ENCODE results near the gene SETBP1. TPM values are rescaled to one million over a fixed set of nuclear protein-coding genes. Genes with fewer than 3 reads are reported as not detected.
A peak's percentile ranks its signal among the peaks of the same experiment; 100 is the strongest.

SETBP1 gene
- total RNA-seq, 3 donors from 2014 or later = 15.0 to 97.2 (median 17.8) TPM

DNA sequence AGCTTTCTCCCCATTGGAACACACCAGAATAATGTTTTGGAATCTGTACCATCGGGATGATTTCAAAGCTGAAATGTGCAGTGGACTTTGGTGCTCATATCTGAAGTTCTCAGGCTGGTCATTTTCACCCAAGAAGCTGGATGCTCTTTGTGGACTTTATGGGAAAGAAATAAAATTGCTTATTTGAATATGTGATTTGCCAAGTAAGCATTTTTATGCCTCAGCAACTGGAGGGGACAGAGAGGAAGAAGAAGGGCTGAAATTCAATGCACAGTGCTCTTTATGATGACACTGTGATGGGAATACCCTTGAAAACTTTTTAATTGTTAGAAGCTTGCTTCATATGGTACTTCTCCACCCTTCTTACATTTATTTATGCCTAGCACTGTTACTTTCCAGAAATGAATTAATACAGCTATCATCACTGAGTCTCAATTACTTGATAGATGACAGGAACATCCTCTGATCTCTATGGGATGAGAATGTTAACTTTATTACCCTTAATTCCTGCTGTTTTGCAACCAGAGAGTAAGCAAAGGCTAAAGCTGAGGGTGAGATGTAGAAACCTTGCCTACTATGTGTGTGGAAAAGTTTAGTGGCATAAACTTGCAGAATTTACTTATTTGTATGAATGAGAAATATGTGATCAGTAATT, 23.6 kb downstream of the SETBP1 start:
- no peaks in the 10 kb centered on the region for H3K9me3 ChIP-seq
- ATAC-seq (no peak), DNase-seq (no peak)
- H3K4me1 ChIP-seq (ENCODE audit: low read depth) = peaks cover 3% of the 10 kb centered on the region
- no peak overlapping the region for H3K4me3 ChIP-seq
- no peaks in the 10 kb centered on the region for H3K36me3 ChIP-seq (ENCODE audit: low read depth)
- intact Hi-C loops (cut with DNase I, micrococcal nuclease) = no loop called here
- TF ChIP-seq, protein P1, sequence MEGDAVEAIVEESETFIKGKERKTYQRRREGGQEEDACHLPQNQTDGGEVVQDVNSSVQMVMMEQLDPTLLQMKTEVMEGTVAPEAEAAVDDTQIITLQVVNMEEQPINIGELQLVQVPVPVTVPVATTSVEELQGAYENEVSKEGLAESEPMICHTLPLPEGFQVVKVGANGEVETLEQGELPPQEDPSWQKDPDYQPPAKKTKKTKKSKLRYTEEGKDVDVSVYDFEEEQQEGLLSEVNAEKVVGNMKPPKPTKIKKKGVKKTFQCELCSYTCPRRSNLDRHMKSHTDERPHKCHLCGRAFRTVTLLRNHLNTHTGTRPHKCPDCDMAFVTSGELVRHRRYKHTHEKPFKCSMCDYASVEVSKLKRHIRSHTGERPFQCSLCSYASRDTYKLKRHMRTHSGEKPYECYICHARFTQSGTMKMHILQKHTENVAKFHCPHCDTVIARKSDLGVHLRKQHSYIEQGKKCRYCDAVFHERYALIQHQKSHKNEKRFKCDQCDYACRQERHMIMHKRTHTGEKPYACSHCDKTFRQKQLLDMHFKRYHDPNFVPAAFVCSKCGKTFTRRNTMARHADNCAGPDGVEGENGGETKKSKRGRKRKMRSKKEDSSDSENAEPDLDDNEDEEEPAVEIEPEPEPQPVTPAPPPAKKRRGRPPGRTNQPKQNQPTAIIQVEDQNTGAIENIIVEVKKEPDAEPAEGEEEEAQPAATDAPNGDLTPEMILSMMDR (IDR thresholded peaks at IDR 0.05) = no peak

DNA sequence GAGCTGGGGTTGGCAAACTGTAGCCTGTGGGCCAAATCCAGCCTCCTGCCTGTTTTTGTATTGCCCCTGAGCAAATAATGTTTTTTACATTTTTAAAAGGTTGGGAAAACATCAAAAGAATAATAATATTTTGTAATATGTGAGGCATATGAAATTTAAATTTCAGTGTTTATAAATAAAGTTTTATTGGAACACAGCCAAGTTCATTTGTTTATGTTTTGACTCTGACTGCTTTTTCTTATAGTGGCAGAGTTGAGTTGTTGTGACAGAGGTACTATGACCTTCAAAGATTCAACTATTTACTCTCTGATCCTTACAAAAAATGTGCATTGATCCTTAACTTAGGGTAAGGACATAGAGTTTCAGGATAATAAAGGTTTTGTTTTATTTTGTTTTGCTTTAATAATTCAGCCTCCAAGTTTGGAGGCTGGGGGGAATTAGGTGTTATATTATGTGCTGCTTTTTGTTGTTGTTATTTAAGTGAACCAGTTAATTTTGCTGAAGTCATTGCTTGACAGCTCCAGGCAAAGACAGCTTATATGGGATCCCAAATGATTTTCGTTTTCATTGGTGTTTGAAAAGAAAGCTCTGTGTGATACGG, 24.5 kb downstream of the SETBP1 start:
- intact Hi-C loops (cut with DNase I, micrococcal nuclease) = no loop called here
- peaks cover 3% of the 10 kb centered on the region for H3K4me1 ChIP-seq (ENCODE audit: low read depth)
- no peak overlapping the region for H3K4me3 ChIP-seq
- DNase-seq (no peak), ATAC-seq (no peak)
- TF ChIP-seq, protein P1 (IDR thresholded peaks at IDR 0.05) = no peak
- no peaks in the 10 kb centered on the region for H3K9me3 ChIP-seq
- H3K36me3 ChIP-seq (ENCODE audit: low read depth) = no peaks in the 10 kb centered on the region

DNA sequence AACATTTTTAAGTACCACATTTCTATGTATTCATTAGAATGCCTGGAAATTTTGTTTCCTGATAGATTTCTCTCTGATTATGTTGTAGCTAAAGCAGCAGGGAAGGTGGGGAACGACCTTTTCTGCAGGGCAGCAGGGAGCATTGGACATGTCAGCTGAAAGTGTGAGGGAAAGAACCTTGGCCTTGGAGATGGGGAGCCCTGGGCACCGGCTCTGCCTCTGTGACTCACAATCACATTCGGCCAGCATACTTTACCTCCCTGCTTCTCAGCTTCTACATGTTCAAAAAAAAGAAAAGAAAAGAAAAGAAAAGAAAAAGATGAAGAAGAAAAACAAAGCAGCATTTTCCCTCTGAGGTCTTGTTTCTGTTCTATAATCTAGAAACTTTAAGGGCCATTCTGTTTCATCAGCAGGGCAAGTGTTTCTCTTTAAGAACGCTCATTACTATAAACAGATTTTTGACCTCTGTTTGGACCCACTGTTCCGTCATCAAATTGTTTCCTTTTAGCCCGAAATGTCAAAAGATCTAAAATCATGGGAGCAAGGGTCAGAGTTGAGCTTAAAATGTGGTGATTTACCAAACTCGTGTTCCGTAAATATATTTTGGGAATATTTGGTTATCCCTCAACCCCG, 27.9 kb downstream of the SETBP1 start:
- peaks cover 3% of the 10 kb centered on the region for H3K4me1 ChIP-seq (ENCODE audit: low read depth)
- ATAC-seq = no peak
- no peak for DNase-seq
- H3K36me3 ChIP-seq (ENCODE audit: low read depth) = no peaks in the 10 kb centered on the region
- no peak overlapping the region for H3K4me3 ChIP-seq
- H3K9me3 ChIP-seq = no peaks in the 10 kb centered on the region
- intact Hi-C loops (cut with DNase I, micrococcal nuclease) = no loop called here
- TF ChIP-seq, protein P1 (IDR thresholded peaks at IDR 0.05) = no peak

DNA sequence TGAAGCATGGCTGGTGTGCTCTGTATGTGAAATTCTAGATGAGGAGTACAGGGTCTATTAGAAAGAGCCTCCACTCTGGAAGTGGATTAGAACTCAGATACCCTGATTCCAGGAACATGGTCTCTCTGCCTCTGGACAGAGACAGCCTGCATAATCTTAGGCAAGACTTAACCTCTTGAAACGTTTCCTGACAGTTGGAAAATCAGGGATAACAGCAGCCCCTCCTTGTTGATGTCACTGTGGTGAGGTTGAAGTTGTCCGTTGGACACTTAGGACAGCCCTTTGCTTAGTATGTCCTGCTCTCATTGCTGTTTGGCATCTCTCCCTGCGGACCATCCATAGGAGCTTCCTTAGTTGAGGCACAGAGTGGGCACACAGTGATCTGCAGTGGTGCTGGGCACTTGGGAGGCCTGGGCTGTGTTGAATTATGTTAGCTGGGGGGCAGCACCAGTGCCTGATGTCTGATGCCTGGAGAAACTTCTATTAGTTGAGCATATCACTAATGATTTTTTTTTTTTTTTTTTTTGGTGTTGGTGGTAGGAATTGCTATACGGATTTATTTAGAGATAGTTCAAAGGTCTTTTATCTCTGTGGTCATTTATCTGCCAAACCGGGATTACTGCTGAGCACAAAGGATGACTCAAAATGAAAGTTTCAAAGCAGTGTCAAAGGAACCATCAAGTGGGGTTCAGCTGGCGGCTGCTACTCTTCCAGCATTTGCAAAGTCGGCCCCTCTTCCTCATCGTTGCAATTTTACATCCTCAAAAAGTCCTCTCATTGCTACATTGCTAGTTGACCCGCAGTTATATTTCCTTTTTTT, 28.8 kb downstream of the SETBP1 start:
- TF ChIP-seq, protein P1 (IDR thresholded peaks at IDR 0.05) = no peak
- no peaks in the 10 kb centered on the region for H3K9me3 ChIP-seq
- DNase-seq = no peak
- no peak overlapping the region for H3K4me3 ChIP-seq
- H3K36me3 ChIP-seq (ENCODE audit: low read depth) = no peaks in the 10 kb centered on the region
- H3K4me1 ChIP-seq (ENCODE audit: low read depth) = peaks cover 3% of the 10 kb centered on the region
- peak; percentile 54 for ATAC-seq
- intact Hi-C loops (cut with DNase I, micrococcal nuclease) = no loop called here

DNA sequence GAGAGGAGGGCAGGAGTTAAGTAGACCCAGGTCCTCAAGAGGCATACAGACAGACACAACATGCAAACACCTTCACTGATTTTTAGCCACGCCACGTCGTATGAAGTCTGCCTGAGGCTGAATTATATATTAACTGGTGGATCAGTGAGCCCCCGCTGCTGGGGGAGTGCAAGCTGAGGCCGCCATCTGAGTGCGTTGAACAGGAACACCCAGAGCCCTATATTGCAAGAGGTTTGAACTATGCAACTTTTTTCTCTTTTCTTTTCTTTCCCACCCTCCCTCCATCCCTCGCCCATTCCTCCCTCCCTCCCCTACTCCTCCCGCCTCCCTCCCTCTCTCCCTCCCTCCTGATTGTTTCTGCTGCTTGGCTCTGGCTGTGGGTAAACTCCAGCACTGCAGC, 30.2 kb downstream of the SETBP1 start:
- Histone ChIP-seq H3K9me3 (no peaks in the 10 kb centered on the region), H3K36me3 (ENCODE audit: low read depth) (no peaks in the 10 kb centered on the region), H3K4me3 (no peak overlapping the region), H3K4me1 (ENCODE audit: low read depth) (peaks cover 3% of the 10 kb centered on the region)
- TF ChIP-seq, protein P1 (IDR thresholded peaks at IDR 0.05) = no peak
- DNase-seq (no peak), ATAC-seq (no peak)
- intact Hi-C loops (cut with DNase I, micrococcal nuclease) = no loop called here

Measured in mucosa of descending colon (tissue), 3 donors.